ES-I3 (cell line): ENCODE results near the gene TACC3.

Experiments used
- H3K36me3 ChIP-seq: 2 replicates; pipeline ENCODE4 v1.6.1; 2013; ENCODE audit warnings: mild to moderate bottlenecking, low read length, control low read depth, moderate library complexity; ENCODE audit not compliant: insufficient read depth
- H3K4me1 ChIP-seq: 2 replicates; pipeline ENCODE4 v1.6.1; 2013; ENCODE audit warnings: mild to moderate bottlenecking, control low read depth, low read length; ENCODE audit not compliant: insufficient read depth
- H3K9ac ChIP-seq: 2 replicates; pipeline ENCODE4 v1.6.1; 2013; ENCODE audit warnings: low read depth, mild to moderate bottlenecking, low read length, moderate library complexity
- H3K9me3 ChIP-seq: 2 replicates; pipeline ENCODE4 v1.6.1; 2013; ENCODE audit warnings: mild to moderate bottlenecking, low read length, moderate library complexity; ENCODE audit not compliant: control insufficient read depth, insufficient read depth

TACC3 gene

GRCh38 chr4:1761130-1761689 lies 39.9 kb downstream of the TACC3 start:
- H3K9me3 ChIP-seq = no peaks in the 10 kb centered on the region
- no peaks in the 10 kb centered on the region for H3K36me3 ChIP-seq
- H3K4me1 ChIP-seq = peaks cover 18% of the 10 kb centered on the region; the same call in 1 of the 2 replicates
- no peak overlapping the region for H3K9ac ChIP-seq

GRCh38 chr4:1762264-1763010 lies 41.1 kb downstream of the TACC3 start:
- peaks cover 21% of the 10 kb centered on the region; the same call in 1 of the 2 replicates for H3K4me1 ChIP-seq
- H3K36me3 ChIP-seq = no peaks in the 10 kb centered on the region
- no peak overlapping the region for H3K9ac ChIP-seq
- no peaks in the 10 kb centered on the region for H3K9me3 ChIP-seq

- H3K9ac ChIP-seq = no peak overlapping the region
- no peaks in the 10 kb centered on the region for H3K36me3 ChIP-seq
- no peaks in the 10 kb centered on the region for H3K9me3 ChIP-seq
- H3K4me1 ChIP-seq = peaks cover 22% of the 10 kb centered on the region; the same call in 1 of the 2 replicates
Observed at GRCh38 chr4:1763070-1763549, 41.8 kb downstream of the TACC3 start.

GRCh38 chr4:1763550-1764080 lies 42.3 kb downstream of the TACC3 start:
- Histone ChIP-seq H3K36me3 (no peaks in the 10 kb centered on the region), H3K9ac (no peak overlapping the region), H3K9me3 (no peaks in the 10 kb centered on the region), H3K4me1 (peaks cover 27% of the 10 kb centered on the region; the same call in 1 of the 2 replicates)

GRCh38 chr4:1764670-1765069 lies 43.3 kb downstream of the TACC3 start:
- H3K36me3 ChIP-seq = no peaks in the 10 kb centered on the region
- H3K9ac ChIP-seq = no peak overlapping the region
- H3K4me1 ChIP-seq = peaks cover 30% of the 10 kb centered on the region; the same call in 1 of the 2 replicates
- no peaks in the 10 kb centered on the region for H3K9me3 ChIP-seq

GRCh38 chr4:1765409-1766072 lies 44.2 kb downstream of the TACC3 start:
- Histone ChIP-seq H3K9ac (no peak overlapping the region), H3K9me3 (no peaks in the 10 kb centered on the region), H3K36me3 (no peaks in the 10 kb centered on the region), H3K4me1 (peaks cover 24% of the 10 kb centered on the region; the same call in 1 of the 2 replicates)

- Histone ChIP-seq H3K36me3 (no peaks in the 10 kb centered on the region), H3K9me3 (no peaks in the 10 kb centered on the region), H3K4me1 (peaks cover 32% of the 10 kb centered on the region), H3K9ac (peak overlapping the region; percentile 42)
Observed at GRCh38 chr4:1766106-1767060, 45.1 kb downstream of the TACC3 start.

- Histone ChIP-seq H3K9me3 (no peaks in the 10 kb centered on the region), H3K36me3 (no peaks in the 10 kb centered on the region), H3K4me1 (peaks cover 32% of the 10 kb centered on the region), H3K9ac (peak overlapping the region; percentile 42; the same call in 1 of the 2 replicates)
Observed at GRCh38 chr4:1767061-1767769, 45.9 kb downstream of the TACC3 start.

- no peaks in the 10 kb centered on the region for H3K36me3 ChIP-seq
- peaks cover 32% of the 10 kb centered on the region for H3K4me1 ChIP-seq
- H3K9ac ChIP-seq = peak overlapping the region; percentile 7; the same call in 1 of the 2 replicates
Observed at GRCh38 chr4:1767770-1768366, 46.5 kb downstream of the TACC3 start.

GRCh38 chr4:1768367-1769034 lies 47.2 kb downstream of the TACC3 start:
- Histone ChIP-seq H3K9me3 (no peaks in the 10 kb centered on the region), H3K36me3 (no peaks in the 10 kb centered on the region), H3K4me1 (peaks cover 32% of the 10 kb centered on the region), H3K9ac (peak overlapping the region; percentile 7; the same call in 1 of the 2 replicates)

More at GRCh38 chr4:1767770-1768366, 46.5 kb downstream of the TACC3 start:
- no peaks in the 10 kb centered on the region for H3K9me3 ChIP-seq

GRCh38 chr4:1769692-1770091 lies 48.4 kb downstream of the TACC3 start:
- H3K4me1 ChIP-seq = peaks cover 32% of the 10 kb centered on the region
- no peaks in the 10 kb centered on the region for H3K9me3 ChIP-seq
- H3K36me3 ChIP-seq = no peaks in the 10 kb centered on the region
- no peak overlapping the region for H3K9ac ChIP-seq

- no peaks in the 10 kb centered on the region for H3K36me3 ChIP-seq
- H3K9me3 ChIP-seq = no peaks in the 10 kb centered on the region
- no peak overlapping the region for H3K9ac ChIP-seq
- peaks cover 30% of the 10 kb centered on the region for H3K4me1 ChIP-seq
Observed at GRCh38 chr4:1770245-1770644, 48.9 kb downstream of the TACC3 start.
